ENCODE results near the gene PARVB.

The PARVB gene

GRCh38 chr22:44146088-44146861, 122.2 kb downstream of the PARVB start:
- DNase-seq (ENCODE audit: low read depth), result no peak
- TF ChIP-seq CTCF (IDR thresholded peaks at IDR 0.05; ENCODE audit: control insufficient read depth, insufficient read depth, low read depth, low read length, missing control alignments), result no peak
- H3K4me3 ChIP-seq (ENCODE audit: control insufficient read depth, low read depth, low read length), result no peak overlapping the region

GRCh38 chr22:44147008-44147645, 123.0 kb downstream of the PARVB start:
- DNase-seq (ENCODE audit: low read depth), result no peak
- no peak for TF ChIP-seq CTCF (IDR thresholded peaks at IDR 0.05; ENCODE audit: control insufficient read depth, insufficient read depth, low read depth, low read length, missing control alignments)
- no peak overlapping the region for H3K4me3 ChIP-seq (ENCODE audit: control insufficient read depth, low read depth, low read length)

GRCh38 chr22:44147821-44148574, 123.9 kb downstream of the PARVB start:
- DNase-seq (ENCODE audit: low read depth), result peak; percentile 31
- H3K4me3 ChIP-seq (ENCODE audit: control insufficient read depth, low read depth, low read length), result no peak overlapping the region
- no peak for TF ChIP-seq CTCF (IDR thresholded peaks at IDR 0.05; ENCODE audit: control insufficient read depth, insufficient read depth, low read depth, low read length, missing control alignments)

GRCh38 chr22:44151676-44152075, 127.6 kb downstream of the PARVB start:
- no peak for DNase-seq (ENCODE audit: low read depth)
- TF ChIP-seq CTCF (IDR thresholded peaks at IDR 0.05; ENCODE audit: control insufficient read depth, insufficient read depth, low read depth, low read length, missing control alignments), result no peak

GRCh38 chr22:44153710-44154109, 129.6 kb downstream of the PARVB start:
- no peak for DNase-seq (ENCODE audit: low read depth)
- TF ChIP-seq CTCF (IDR thresholded peaks at IDR 0.05; ENCODE audit: control insufficient read depth, insufficient read depth, low read depth, low read length, missing control alignments), result no peak
- no peak overlapping the region for H3K4me3 ChIP-seq (ENCODE audit: control insufficient read depth, low read depth, low read length)

More at GRCh38 chr22:44151676-44152075, 127.6 kb downstream of the PARVB start:
- H3K4me3 ChIP-seq (ENCODE audit: control insufficient read depth, low read depth, low read length), result no peak overlapping the region

GRCh38 chr22:44154436-44154942, 130.4 kb downstream of the PARVB start:
- no peak for TF ChIP-seq CTCF (IDR thresholded peaks at IDR 0.05; ENCODE audit: control insufficient read depth, insufficient read depth, low read depth, low read length, missing control alignments)
- no peak overlapping the region for H3K4me3 ChIP-seq (ENCODE audit: control insufficient read depth, low read depth, low read length)
- DNase-seq (ENCODE audit: low read depth), result peak; percentile 47
